Heart left ventricle (tissue), 16 donors: Measurements from ENCODE around the gene BIRC7. TPM values are rescaled to one million over a fixed set of nuclear protein-coding genes. Genes with fewer than 3 reads are reported as not detected.

Experiments
- ATAC-seq, 4 donors: fragments of 200-7000 bp; cut with Tn5 transposase; one replicate each; pipeline ENCODE4 v1.9.1; 2020 to 2022; ENCODE audit warnings: moderate library complexity in 4 of 4, mild to moderate bottlenecking in 3 of 4, moderate number of reproducible peaks in 1 of 4
- DNase-seq, 5 donors: peaks; one replicate each; pipeline ENCODE4 v3.0.0-alpha.2; 2020
- H3K27ac ChIP-seq, 12 donors: fragments of 200-600 bp; sonication (generic) in 4 of 12; one replicate each; pipeline versions ENCODE4 v1.5.0 to v1.8.0; 2016 to 2022; ENCODE audit warnings: mild to moderate bottlenecking in 2 of 12
- H3K27me3 ChIP-seq, 9 donors: fragments of 200-600 bp; sonication (generic) in 2 of 9; one replicate each; pipeline versions ENCODE4 v1.5.1 to v1.8.0; 2016 to 2022; ENCODE audit warnings: mild to moderate bottlenecking in 3 of 9
- H3K36me3 ChIP-seq, 9 donors: fragments of 200-600 bp; sonication (generic) in 2 of 9; one replicate each; pipeline versions ENCODE4 v1.5.0 to v1.8.0; 2018 to 2022; ENCODE audit warnings: mild to moderate bottlenecking in 2 of 9
- H3K4me1 ChIP-seq, 12 donors: fragments of 200-600 bp; sonication (generic) in 4 of 12; one replicate each; pipeline versions ENCODE4 v1.5.0 to v1.8.0; 2016 to 2022; ENCODE audit warnings: mild to moderate bottlenecking in 3 of 12
- H3K4me3 ChIP-seq, 12 donors: fragments of 200-600 bp; sonication (generic) in 4 of 12; one replicate each; pipeline versions ENCODE4 v1.5.0 to v1.8.0; 2017 to 2022; ENCODE audit warnings: mild to moderate bottlenecking in 9 of 12, moderate library complexity in 4 of 12
- H3K9me3 ChIP-seq, 12 donors: fragments of 200-600 bp; sonication (generic) in 4 of 12; one replicate each; pipeline versions ENCODE4 v1.5.0 to v1.8.0; 2016 to 2022; ENCODE audit warnings: mild to moderate bottlenecking in 1 of 12
- POLR2A ChIP-seq, 2 donors: fragments of 450-650 bp; IDR thresholded peaks; one replicate each; pipeline ENCODE4 v1.6.1; 2017; ENCODE audit warnings: antibody characterized with exemption in 2 of 2, mild to moderate bottlenecking in 2 of 2, moderate library complexity in 2 of 2
- WGBS, 4 donors: extraction: QIAGEN DNeasy Blood & Tissue Kit in 2 of 4; methylation state at CpG; one replicate each; pipeline versions ENCODE4 v1.1.5 to v1.1.7; 2013 to 2018; 5-methylcytosine and 5-hydroxymethylcytosine counted together
- intact Hi-C, 10 donors: fragments of 100-400 bp; cut with DNase I; formaldehyde crosslinking; loops; one replicate each; pipeline versions ENCODE4 v1.11.1 to v1.14.2; 2022
- microRNA counts, 2 donors: library from miRNA; unstranded; fragments of <30 nt; microRNA quantifications; one replicate each; lab custom pipeline; 2016
- microRNA-seq, 4 donors: library from miRNA; unstranded; fragments of <30 nt; microRNA quantifications; one replicate each; pipeline versions ENCODE4 to v1.2.0, GENCODE V29; 2017 to 2020
- polyA plus RNA-seq, 2 donors: library from polyadenylated mRNA; stranded (reverse); fragments of 200-250 nt; gene quantifications; one replicate each; pipeline ENCODE4 v1.2.3, GENCODE V29; 2013
- total RNA-seq, 9 donors: library from RNA; depleted of rRNA in 2 of 9; stranded (reverse); fragments of >200 nt in 2 of 9; fragmentation: NEBNext Ultra II Directional in 3 of 9; extraction: Animal tissue kit (Norgen Biotek cat#: 25700) in 3 of 9; gene quantifications; one replicate each; pipeline versions ENCODE4 v1.1.0 to v1.2.4, GENCODE V29; 2016 to 2023
- TF ChIP-seq, protein P1 (sequence below), 12 donors: fragments of 200-600 bp; sonication (generic) in 4 of 12; IDR thresholded peaks; one replicate each; pipeline versions ENCODE4 v1.5.0 to v1.8.0; 2018 to 2022; ENCODE audit warnings: antibody characterized with exemption in 12 of 12, mild to moderate bottlenecking in 5 of 12
- donor health status: ischemic (EF 13 %, LVEDD 7.1; RV severe dilation, severe dysfunction).
- donor health status: healthy with polysubstance abuse.
- donor health status: DM: no; HTN: yes; CAD: no.
- donor health status: DM: no; HTN: no; CAD: no.
- donor health status: ischemic (EF 25% LVEDD 6.9; RV normal size, moderate dysfunction).
- donor health status: ischemic (EF 25% LVEDD 5.7; RV mildly dilated, moderate dysfunction).
- donor health status: healthy.
- donor health status: DM: yes; HTN: yes; CAD: no.
- donor health status: ischemic (EF 35%, LVEDD 5.7; RV mildly dilated, moderate dysfunction).
- donor health status: nonischemic (EF 11% LVEDD 7.7; RV severe dilation, severe dysfunction).
- donor health status: DM: yes; HTN: yes; CAD: no.
- donor health status: PGD.
- donor health status: ischemic (EF 29% LVEDD 5.4; RV normal size, mild dysfunction).
- donor health status: nonischemic (EF 23%, LVEDD 6.1; RV moderate dilation, normal function).

The BIRC7 gene
- total and polyA plus RNA-seq, 11 donors: 0.20 to 5.6 (median 0.50) TPM; not detected in 5

- ATAC-seq: no peak
- H3K27ac ChIP-seq: no peak overlapping the region
- peaks cover 0 to 45% (median 32%) of the 10 kb centered on the region in 9 donors for H3K36me3 ChIP-seq
- H3K4me1 ChIP-seq: peaks cover 0 to 7% (median 0%) of the 10 kb centered on the region in 12 donors
- no peaks in the 10 kb centered on the region for H3K9me3 ChIP-seq
- no peak overlapping the region for H3K4me3 ChIP-seq
- peaks cover 0 to 9% (median 1%) of the 10 kb centered on the region in 9 donors for H3K27me3 ChIP-seq
- WGBS, 4 donors: 85 to 91% (median 90%) methylated on average over 17 to 25 of the region's 25 CpGs
- intact Hi-C loops: no loop called here
- TF ChIP-seq, protein P1, sequence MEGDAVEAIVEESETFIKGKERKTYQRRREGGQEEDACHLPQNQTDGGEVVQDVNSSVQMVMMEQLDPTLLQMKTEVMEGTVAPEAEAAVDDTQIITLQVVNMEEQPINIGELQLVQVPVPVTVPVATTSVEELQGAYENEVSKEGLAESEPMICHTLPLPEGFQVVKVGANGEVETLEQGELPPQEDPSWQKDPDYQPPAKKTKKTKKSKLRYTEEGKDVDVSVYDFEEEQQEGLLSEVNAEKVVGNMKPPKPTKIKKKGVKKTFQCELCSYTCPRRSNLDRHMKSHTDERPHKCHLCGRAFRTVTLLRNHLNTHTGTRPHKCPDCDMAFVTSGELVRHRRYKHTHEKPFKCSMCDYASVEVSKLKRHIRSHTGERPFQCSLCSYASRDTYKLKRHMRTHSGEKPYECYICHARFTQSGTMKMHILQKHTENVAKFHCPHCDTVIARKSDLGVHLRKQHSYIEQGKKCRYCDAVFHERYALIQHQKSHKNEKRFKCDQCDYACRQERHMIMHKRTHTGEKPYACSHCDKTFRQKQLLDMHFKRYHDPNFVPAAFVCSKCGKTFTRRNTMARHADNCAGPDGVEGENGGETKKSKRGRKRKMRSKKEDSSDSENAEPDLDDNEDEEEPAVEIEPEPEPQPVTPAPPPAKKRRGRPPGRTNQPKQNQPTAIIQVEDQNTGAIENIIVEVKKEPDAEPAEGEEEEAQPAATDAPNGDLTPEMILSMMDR (IDR thresholded peaks at IDR 0.05): no peak
- TF ChIP-seq POLR2A (IDR thresholded peaks at IDR 0.05): no peak
- DNase-seq: peak in 3 of 5 donors; percentile 19 to 57 (median 21)
Measured at GRCh38 chr20:63289311-63290135, 53.8 kb downstream of the BIRC7 start.

MicroRNAs within 50 kb of the gene (microRNA counts, 767-probe panel; counts per million panel counts)
- 0 to 71.6 counts per million in 2 donors for microRNA hsa-miR-3196 (lab: Ali Mortazavi, UCI)

Small RNA genes within 50 kb of the gene (microRNA-seq; reads per million reads assigned to microRNA genes)
- gene MIR3196: 0 to 0.06 (median 0) reads per million in 4 donors
- gene MIR4326: 0 to 0.77 (median 0.26) reads per million in 4 donors

Other genes with a start within 250 kb of the BIRC7 start
- gene BHLHE23, start 228.9 kb upstream of the BIRC7 start, total RNA-seq: not detected
- not detected for gene BHLHE23, start 228.9 kb upstream of the BIRC7 start, polyA plus RNA-seq
- 10 to 100 TPM; 21.4 to 38.2 (median 22.6) TPM for gene YTHDF1, start 19.8 kb upstream of the BIRC7 start, total RNA-seq
- gene YTHDF1, start 19.8 kb upstream of the BIRC7 start, polyA plus RNA-seq: 10 to 100 TPM; 14.7 to 20.2 TPM
- not detected for gene NKAIN4, start 18.6 kb downstream of the BIRC7 start, total RNA-seq
- not detected for gene NKAIN4, start 18.6 kb downstream of the BIRC7 start, polyA plus RNA-seq
- gene ARFGAP1, start 36.9 kb downstream of the BIRC7 start, total RNA-seq: 10 to 100 TPM; 14.3 to 51.6 (median 29.2) TPM
- 10 to 100 TPM; 41.8 to 43.8 TPM for gene ARFGAP1, start 36.9 kb downstream of the BIRC7 start, polyA plus RNA-seq
- not detected for gene COL20A1, start 57.3 kb downstream of the BIRC7 start, total RNA-seq
- not detected for gene COL20A1, start 57.3 kb downstream of the BIRC7 start, polyA plus RNA-seq
- 1 to 10 TPM in 2 of 9 donors, under 1 TPM in 2, not detected in 5; 0.16 to 1.5 (median 0.81) TPM for gene CHRNA4, start 125.4 kb downstream of the BIRC7 start, total RNA-seq
- gene CHRNA4, start 125.4 kb downstream of the BIRC7 start, polyA plus RNA-seq: under 1 TPM; 0.06 to 0.23 TPM
- gene KCNQ2, start 236.8 kb downstream of the BIRC7 start, total RNA-seq: 1 to 10 TPM in 2 of 9 donors, under 1 TPM in 2, not detected in 5; 0.06 to 2.6 (median 0.65) TPM
- not detected for gene KCNQ2, start 236.8 kb downstream of the BIRC7 start, polyA plus RNA-seq